NCI-H1436 treated with DMSO at 0.1 percent for 48 hours (cell line): ENCODE measurements around the gene VARS2.
"Not testable (repeated sequence)": the region's sequence is repeated elsewhere in the genome, so short reads cannot be mapped to it uniquely, and the experiment has no call there.

Experiments
- DNase-seq: peaks from one replicate; lab custom pipeline; 2025; lab: John Stamatoyannopoulos, UW

Gene VARS2

DNA sequence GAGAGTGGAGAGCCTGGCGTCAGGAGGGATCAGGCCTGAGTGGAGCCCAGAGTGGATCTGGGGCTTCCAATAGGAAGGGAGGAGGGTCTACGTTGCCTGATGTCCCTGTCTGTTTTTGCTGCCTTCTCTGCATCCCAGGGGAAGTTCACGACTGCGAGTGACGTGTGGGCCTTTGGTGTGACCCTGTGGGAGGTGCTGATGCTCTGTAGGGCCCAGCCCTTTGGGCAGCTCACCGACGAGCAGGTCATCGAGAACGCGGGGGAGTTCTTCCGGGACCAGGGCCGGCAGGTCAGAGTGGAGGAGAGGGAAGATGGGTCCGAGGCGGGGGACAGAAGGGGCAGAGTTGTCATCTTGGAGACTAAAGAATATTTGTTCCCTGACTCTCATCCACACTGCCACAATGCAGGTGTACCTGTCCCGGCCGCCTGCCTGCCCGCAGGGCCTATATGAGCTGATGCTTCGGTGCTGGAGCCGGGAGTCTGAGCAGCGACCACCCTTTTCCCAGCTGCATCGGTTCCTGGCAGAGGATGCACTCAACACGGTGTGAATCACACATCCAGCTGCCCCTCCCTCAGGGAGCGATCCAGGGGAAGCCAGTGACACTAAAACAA is 15.2 kb upstream of the VARS2 start:
- no peak for DNase-seq

DNA sequence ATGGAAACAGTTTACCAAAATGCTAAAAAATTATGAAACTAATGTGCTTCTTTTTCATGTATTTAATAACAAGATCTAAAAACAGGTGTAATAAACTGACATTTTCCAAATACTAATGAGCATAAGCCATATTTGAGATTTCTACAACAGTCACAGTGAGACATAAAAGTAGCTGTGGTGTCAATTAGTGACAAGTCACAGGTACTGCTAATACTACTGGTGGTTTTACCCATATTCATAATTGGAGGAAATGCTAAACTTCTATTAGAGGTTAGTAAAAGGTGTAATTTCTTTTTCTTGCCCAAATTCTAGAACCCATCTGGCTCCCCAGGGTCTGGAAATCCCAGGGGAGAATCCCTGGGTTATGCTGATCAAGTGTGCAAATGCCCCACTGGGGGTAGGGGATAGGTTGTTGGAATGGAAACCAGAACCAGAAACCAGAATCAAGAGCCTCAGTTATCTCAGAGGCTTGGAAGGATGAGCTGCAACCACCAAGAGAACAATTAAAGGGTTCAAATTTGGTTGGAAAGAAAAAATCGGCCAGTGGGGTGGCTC is 13.1 kb upstream of the VARS2 start:
- DNase-seq: no peak

GRCh38 chr6:30901436-30901835 is 12.6 kb upstream of the VARS2 start:
- DNase-seq: no peak

GRCh38 chr6:30902196-30902595 is 11.8 kb upstream of the VARS2 start:
- not testable (repeated sequence) for DNase-seq

DNA sequence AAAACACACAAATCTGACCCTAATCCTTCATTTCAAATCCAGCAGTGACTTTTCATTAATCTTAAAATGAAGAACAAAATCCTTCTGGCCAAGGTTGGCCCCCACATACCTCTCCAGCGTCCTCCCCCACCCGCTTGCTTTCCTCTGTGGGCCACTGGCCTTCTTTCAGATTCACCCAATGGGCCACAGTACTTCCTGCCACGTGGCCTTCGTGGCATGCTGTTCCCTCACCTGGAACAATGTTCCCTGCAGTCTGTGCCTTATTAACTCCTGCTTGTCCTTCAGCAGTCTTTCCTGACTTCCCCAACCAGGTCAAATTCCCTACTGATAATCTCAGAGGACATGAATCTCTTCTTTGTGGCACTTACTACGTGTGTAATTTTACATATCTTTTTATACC is 11.3 kb upstream of the VARS2 start:
- DNase-seq: no peak

DNA sequence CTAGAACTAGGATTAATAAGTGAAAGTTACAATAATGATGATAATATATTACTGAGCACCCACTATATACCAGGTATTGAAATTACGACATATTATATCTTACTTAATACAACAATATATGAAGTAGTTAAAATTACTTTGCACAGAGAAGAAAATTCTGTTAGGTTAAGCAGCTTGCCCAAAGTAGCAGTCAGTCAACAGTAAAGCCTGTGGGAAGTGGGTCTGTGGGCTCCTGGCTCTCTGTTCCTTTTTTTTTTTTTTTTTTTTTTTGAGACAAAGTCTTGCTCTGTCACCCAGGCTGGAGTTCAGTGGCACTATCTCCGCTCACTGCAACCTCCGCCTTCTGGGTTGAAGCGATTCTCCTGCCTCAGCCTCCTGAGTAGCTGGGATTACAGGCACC is 10.8 kb upstream of the VARS2 start:
- no peak for DNase-seq

DNA sequence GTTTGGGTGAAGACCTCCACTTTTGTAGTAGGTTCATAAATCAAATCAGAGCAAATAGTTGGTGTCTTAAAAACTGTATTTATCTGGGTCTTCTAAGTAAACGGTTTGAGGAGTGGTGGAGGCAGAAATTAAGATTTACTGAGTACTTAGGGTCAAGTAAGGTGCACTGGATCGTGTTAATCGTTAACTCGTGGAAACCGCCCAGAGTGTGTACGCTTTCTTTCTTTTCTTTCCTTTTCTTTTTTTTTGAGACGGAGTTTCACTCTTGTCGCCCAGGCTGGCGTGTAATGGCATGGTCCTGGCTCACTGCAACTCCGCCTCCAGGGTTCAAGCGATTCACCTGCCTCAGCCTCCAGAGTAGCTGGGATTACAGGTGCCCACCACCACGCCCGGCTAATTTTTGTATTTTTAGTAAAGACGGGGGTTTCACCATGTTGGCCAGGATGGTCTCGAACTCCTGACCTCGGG is 6.7 kb upstream of the VARS2 start:
- not testable (repeated sequence) for DNase-seq

- peak; percentile 88 for DNase-seq
These were observed 6.1 kb upstream of the VARS2 start, which contains the start of gene GTF2H4 for GRCh38 chr6:30907758-30908591. Gene GTF2H4, plus strand, starts transcription at chr6:30908207.

GRCh38 chr6:30908700-30909099 is 5.3 kb upstream of the VARS2 start:
- no peak for DNase-seq

DNA sequence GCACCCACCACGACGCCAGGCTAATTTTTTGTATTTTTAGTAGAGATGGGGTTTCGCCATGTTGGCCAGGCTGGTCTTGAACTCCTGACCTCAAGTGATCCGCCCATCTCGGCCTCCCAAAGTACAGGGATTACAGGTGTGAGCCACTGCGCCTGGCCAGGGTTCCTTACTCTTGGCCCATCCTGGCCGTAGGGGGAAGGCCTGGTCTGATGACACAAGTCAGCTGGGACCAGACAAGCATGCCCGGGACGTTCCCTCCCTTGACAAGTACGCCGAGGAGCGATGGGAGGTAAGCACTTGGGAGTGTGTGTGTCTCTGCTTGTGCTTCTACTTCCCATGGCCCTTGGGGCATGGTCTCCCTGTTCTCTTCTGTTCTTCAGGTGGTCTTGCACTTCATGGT is 3.6 kb upstream of the VARS2 start:
- not testable (repeated sequence) for DNase-seq

DNA sequence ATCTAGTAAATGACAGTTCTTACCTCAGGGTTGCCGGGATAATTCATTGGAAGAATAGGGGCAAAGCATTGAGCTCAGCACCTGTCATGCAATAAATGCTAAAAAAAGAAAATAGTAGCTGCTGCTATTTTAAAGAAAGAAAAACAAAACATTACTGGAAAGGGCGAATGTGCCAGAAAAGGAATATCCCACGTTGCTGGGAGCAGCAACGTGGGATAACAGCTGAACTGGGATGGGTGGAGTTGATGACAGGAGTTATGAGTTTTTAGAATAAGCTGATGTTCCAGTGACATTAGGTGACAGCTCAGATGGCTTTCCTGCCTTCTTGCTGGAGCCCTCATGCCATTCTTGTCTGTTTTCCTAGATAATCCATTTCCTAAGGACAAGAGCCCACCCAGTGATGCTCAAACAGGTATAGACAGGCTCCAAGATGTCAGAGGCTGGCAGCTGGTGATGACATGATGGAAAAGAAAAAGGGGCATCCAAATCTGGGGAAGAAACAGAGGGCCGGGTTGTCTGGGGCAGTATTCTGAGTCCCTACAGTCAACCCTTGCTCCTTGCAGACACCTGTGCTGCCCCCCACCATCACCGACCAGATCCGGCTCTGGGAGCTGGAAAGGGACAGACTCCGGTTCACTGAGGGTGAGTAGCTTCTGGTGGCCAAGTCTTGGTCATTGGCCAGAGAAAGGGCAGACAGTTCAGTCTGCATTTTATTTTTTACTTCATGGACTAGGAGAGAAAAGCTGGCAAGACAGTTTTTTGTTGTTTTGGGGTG is 1.1 kb upstream of the VARS2 start:
- no peak for DNase-seq

- no peak for DNase-seq
These were observed 340 bp upstream of the VARS2 start for GRCh38 chr6:30913721-30914075.

DNA sequence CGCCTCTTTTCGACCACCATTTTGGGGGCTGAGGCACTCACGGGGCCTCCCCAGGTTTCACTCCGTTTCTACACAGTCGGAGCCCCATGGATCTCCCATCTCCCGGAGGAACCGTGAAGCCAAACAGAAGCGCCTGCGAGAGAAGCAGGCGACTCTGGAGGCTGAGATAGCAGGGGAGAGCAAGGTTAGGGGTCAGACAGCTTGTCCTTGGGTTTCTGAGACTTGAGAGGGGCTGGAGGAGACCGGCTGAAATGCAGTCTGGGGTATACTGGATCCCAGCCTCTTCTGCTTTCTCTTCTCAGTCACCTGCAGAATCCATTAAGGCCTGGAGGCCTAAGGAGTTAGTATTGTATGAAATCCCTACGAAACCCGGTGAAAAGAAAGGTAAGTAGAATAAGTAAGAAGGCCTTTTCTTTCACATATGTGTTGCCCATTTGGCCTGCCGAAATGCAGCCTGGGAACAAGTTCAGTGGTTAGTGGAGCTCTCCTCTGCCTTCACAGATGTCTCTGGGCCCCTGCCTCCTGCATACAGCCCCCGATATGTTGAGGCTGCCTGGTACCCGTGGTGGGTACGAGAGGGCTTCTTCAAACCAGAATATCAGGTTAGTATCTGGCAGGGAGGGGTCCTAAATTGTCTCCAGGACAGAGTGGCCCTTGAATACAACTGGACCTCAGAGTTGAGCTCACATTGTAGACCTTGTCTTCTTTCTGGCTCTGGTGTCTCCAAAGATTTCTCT is 984 bp downstream of the VARS2 start:
- DNase-seq: no peak

- DNase-seq: no peak
These were observed 1.5 kb downstream of the VARS2 start for GRCh38 chr6:30915591-30915946.

DNA sequence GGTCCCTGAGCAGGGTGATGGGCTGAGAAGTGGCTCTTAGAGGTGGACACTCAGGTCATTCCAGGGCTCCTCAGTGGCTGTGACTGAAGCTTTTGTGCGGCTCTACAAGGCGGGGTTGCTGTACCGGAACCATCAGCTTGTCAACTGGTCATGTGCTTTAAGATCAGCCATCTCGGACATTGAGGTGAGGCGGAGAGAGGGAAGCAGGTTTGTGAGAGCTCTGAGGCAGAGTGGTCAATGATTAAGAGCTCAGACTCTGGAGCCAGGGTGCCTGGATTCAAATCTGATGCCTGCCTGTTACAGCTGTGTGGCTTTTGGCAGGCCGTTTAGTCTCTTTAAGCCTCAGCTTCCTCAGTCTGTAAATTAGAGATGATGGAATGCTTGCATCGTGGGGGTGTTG is 3.0 kb downstream of the VARS2 start:
- no peak for DNase-seq

- DNase-seq: no peak
These were observed 3.4 kb downstream of the VARS2 start for GRCh38 chr6:30917487-30917886.

- DNase-seq: no peak
These were observed 4.6 kb downstream of the VARS2 start for GRCh38 chr6:30918670-30919069.

DNA sequence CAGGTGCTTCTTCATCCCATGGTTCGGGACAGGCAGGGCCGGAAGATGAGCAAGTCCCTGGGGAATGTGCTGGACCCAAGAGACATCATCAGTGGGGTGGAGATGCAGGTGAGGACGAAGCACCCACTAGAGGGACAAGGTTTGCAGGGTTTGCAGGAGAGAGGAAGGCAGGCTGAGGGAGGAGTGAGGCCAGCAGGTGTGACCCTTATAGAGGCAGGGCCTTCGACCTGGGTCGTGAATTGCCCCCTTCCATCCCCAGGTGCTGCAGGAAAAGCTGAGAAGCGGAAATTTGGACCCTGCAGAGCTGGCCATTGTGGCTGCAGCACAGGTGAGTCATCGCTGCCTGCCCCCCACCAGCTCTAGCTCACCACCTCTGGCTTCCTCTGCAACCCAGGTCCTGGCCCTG is 8.4 kb downstream of the VARS2 start:
- DNase-seq: no peak

DNA sequence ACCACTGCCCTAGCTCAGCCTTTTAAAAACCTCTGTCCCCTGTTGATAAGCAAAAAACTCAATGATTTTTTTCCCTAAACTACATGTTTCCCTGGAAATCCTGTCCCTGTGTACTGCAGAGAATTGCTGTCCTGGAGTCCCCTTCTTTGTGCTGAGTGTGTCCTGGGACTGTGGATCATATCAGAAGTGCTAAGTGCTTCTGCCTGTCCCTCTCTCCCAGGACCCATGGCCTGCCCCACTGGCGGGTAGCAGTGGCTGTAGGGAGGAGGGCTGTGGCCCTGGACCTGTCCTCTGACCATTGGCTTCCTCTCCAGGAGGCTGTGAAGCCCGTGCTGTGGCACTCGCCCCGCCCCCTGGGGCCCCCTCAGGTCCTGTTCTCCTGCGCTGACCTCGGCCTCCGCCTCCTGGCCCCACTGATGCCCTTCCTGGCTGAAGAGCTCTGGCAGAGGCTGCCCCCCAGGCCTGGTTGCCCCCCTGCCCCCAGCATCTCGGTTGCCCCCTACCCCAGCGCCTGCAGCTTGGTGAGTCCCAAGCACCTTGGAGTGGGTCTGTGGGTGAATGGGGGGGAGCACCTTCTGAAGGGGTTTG is 10.1 kb downstream of the VARS2 start:
- not testable (repeated sequence) for DNase-seq

- DNase-seq: no peak
These were observed 12.6 kb downstream of the VARS2 start for GRCh38 chr6:30926644-30927043.

- not testable (repeated sequence) for DNase-seq
These were observed 13.0 kb downstream of the VARS2 start for GRCh38 chr6:30927080-30927479.
